Vagina (tissue), 2 donors: ENCODE measurements around the gene MBD5. TPM values are rescaled to one million over a fixed set of nuclear protein-coding genes. Genes with fewer than 3 reads are reported as not detected.

Source experiments
- DNase-seq, 2 donors: peaks; one replicate each; pipeline ENCODE4 v3.0.0-alpha.2; 2017; ENCODE audit errors: extremely low spot score in 2 of 2
- H3K27ac ChIP-seq: fragments of 200-600 bp; sonication (generic); one replicate; pipeline ENCODE4 v1.5.1; 2019
- H3K27me3 ChIP-seq: fragments of 200-600 bp; sonication (generic); one replicate; pipeline ENCODE4 v1.5.1; 2019
- H3K36me3 ChIP-seq, 2 donors: fragments of 200-600 bp; sonication (generic); one replicate each; pipeline ENCODE4 v1.5.1; 2017 to 2019
- H3K4me1 ChIP-seq: fragments of 200-600 bp; sonication (generic); one replicate; pipeline ENCODE4 v1.5.1; 2019
- H3K4me3 ChIP-seq, 2 donors: fragments of 200-600 bp; sonication (generic); 1 replicate in 1 of 2; 2 replicates in 1 of 2; pipeline ENCODE4 v1.5.1; 2016 to 2019
- H3K9me3 ChIP-seq: fragments of 200-600 bp; sonication (generic); one replicate; pipeline ENCODE4 v1.5.1; 2019
- POLR2A ChIP-seq, 2 donors: fragments of 450-650 bp; IDR thresholded peaks; one replicate each; pipeline ENCODE4 v1.6.1; 2017; ENCODE audit warnings: antibody characterized with exemption in 2 of 2, mild to moderate bottlenecking in 2 of 2, moderate library complexity in 2 of 2
- POLR2AphosphoS5 ChIP-seq, 2 donors: sonication (generic); formaldehyde crosslinking; IDR thresholded peaks; one replicate each; pipeline ENCODE4 v1.9.0; 2017; ENCODE audit warnings: antibody characterized with exemption in 2 of 2, mild to moderate bottlenecking in 2 of 2, low read depth in 1 of 2; ENCODE audit not compliant: insufficient read depth in 1 of 2
- intact Hi-C: fragments of 100-400 bp; cut with DNase I; formaldehyde crosslinking; loops from one replicate; pipeline ENCODE4 v1.15.1; 2023
- total RNA-seq: library from RNA; depleted of rRNA; stranded (reverse); fragments of >200 nt; gene quantifications from one replicate; pipeline ENCODE4 v1.2.3, GENCODE V29; 2016
- TF ChIP-seq, protein P1 (sequence below), 3 experiments: fragments of 450-650 bp in 2 of 3; fragments of 200-600 bp in 1 of 3; sonication (generic) in 1 of 3; IDR thresholded peaks; one replicate each; pipeline ENCODE4 v1.5.1; 2017 to 2019; ENCODE audit warnings: antibody characterized with exemption in 3 of 3, mild to moderate bottlenecking in 2 of 3, moderate library complexity in 2 of 3

MBD5 gene
- total RNA-seq, 1 donor from 2014 or later: 32.7 TPM

DNA sequence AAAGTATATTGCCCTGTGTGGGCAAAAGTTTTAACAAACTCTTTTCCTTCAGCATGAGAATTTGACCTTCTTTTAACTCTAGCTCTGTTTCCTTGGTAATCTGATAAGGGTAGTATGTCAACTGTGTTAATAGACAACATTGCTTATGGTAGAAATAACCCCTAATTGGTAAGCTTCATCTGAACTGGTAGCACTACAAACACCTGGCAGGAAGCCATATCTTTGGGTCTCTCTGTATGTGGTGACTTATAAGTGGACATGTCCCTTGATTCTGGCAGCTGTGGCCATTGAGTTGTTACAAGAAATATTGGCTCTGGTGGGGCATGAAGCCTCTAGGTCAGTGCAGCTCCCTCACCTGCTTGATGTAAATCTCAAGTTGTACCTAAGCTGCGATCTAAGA is 46.9 kb downstream of the MBD5 start:
- Histone ChIP-seq H3K9me3 (no peaks in the 10 kb centered on the region), H3K27ac (no peak overlapping the region), H3K4me3 (no peak overlapping the region), H3K27me3 (no peaks in the 10 kb centered on the region), H3K36me3 (no peaks in the 10 kb centered on the region), H3K4me1 (no peaks in the 10 kb centered on the region)
- no peak for DNase-seq
- TF ChIP-seq, protein P1, sequence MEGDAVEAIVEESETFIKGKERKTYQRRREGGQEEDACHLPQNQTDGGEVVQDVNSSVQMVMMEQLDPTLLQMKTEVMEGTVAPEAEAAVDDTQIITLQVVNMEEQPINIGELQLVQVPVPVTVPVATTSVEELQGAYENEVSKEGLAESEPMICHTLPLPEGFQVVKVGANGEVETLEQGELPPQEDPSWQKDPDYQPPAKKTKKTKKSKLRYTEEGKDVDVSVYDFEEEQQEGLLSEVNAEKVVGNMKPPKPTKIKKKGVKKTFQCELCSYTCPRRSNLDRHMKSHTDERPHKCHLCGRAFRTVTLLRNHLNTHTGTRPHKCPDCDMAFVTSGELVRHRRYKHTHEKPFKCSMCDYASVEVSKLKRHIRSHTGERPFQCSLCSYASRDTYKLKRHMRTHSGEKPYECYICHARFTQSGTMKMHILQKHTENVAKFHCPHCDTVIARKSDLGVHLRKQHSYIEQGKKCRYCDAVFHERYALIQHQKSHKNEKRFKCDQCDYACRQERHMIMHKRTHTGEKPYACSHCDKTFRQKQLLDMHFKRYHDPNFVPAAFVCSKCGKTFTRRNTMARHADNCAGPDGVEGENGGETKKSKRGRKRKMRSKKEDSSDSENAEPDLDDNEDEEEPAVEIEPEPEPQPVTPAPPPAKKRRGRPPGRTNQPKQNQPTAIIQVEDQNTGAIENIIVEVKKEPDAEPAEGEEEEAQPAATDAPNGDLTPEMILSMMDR (IDR thresholded peaks at IDR 0.05): no peak
- TF ChIP-seq POLR2A (IDR thresholded peaks at IDR 0.05): no peak
- no peak for TF ChIP-seq POLR2AphosphoS5 (IDR thresholded peaks at IDR 0.05; ENCODE audit: insufficient read depth in 1 of 2, low read depth in 1 of 2)
- intact Hi-C loops: no loop called here

DNA sequence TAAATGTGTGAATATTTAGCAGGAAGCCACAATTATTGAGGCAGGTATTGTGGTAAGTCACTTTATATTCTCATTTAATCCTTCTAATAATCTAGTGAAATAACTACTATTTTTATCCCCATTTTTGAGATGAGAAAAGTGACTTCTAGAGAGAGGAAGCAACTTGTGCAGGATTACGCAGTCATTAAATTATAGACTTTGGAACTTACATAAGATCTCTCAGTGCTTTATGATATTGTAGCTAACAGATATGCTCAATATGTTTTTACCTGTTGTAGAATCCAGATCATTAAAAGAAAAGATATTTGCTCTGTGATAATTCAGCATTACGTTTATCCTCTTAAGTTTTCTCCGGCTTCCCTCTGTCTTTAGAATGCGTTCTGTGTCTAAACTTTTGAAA is 50.5 kb downstream of the MBD5 start:
- no peak for DNase-seq
- Histone ChIP-seq H3K4me1 (no peaks in the 10 kb centered on the region), H3K27me3 (no peaks in the 10 kb centered on the region), H3K9me3 (no peaks in the 10 kb centered on the region), H3K4me3 (no peak overlapping the region), H3K27ac (no peak overlapping the region), H3K36me3 (no peaks in the 10 kb centered on the region)
- intact Hi-C loops: no loop called here
- no peak for TF ChIP-seq POLR2A (IDR thresholded peaks at IDR 0.05)
- TF ChIP-seq POLR2AphosphoS5 (IDR thresholded peaks at IDR 0.05; ENCODE audit: insufficient read depth in 1 of 2, low read depth in 1 of 2): no peak
- TF ChIP-seq, protein P1 (IDR thresholded peaks at IDR 0.05): no peak

DNA sequence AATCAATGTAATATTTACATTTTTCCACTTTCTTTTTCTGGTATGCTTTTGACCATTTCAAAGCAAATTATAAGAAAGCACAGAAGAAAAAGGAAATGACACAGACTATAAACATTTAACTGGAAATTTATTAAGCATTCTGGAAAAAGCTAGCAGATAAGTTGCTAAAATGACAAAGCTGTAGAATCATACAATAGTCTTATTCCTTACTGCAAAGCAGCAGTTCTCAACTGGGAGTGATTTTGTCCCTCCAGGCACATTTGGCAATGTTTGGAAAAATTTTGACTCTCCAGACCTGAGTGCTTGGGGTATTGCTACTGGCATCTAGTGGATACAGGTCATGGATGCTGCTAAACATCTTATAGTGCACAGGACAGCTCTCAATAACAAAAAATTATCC is 75.1 kb downstream of the MBD5 start:
- TF ChIP-seq POLR2AphosphoS5 (IDR thresholded peaks at IDR 0.05; ENCODE audit: insufficient read depth in 1 of 2, low read depth in 1 of 2) (no peak), POLR2A (IDR thresholded peaks at IDR 0.05) (no peak)
- no peaks in the 10 kb centered on the region for H3K4me1 ChIP-seq
- H3K27ac ChIP-seq: no peak overlapping the region
- no peaks in the 10 kb centered on the region for H3K27me3 ChIP-seq
- no peak overlapping the region for H3K4me3 ChIP-seq
- no peaks in the 10 kb centered on the region for H3K36me3 ChIP-seq
- H3K9me3 ChIP-seq: no peaks in the 10 kb centered on the region
- intact Hi-C loops: no loop called here
- DNase-seq: no peak

DNA sequence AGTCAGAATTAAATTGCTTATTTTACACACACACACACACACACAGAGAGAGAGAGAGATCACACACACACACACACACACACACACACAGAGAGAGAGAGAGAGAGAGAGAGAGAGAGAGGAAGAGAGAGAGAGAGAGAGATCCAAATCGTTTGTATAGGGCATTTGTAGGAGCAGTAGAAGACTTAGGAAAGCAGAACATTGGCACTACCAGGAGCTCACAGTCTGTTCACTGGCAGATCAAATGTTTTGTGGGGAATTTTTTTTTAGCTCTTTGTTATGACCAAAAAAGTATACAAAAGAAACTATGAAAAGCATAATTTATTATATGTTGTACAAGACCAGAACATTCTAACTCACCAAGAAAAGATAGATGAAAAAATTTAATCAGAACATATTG is 81.8 kb downstream of the MBD5 start:
- Histone ChIP-seq H3K27me3 (no peaks in the 10 kb centered on the region), H3K27ac (no peak overlapping the region), H3K9me3 (no peaks in the 10 kb centered on the region), H3K4me1 (no peaks in the 10 kb centered on the region), H3K36me3 (no peaks in the 10 kb centered on the region), H3K4me3 (no peak overlapping the region)
- DNase-seq: no peak
- no peak for TF ChIP-seq POLR2AphosphoS5 (IDR thresholded peaks at IDR 0.05; ENCODE audit: insufficient read depth in 1 of 2, low read depth in 1 of 2)
- TF ChIP-seq POLR2A (IDR thresholded peaks at IDR 0.05): no peak
- TF ChIP-seq, protein P1 (IDR thresholded peaks at IDR 0.05): no peak
- intact Hi-C loops: no loop called here

DNA sequence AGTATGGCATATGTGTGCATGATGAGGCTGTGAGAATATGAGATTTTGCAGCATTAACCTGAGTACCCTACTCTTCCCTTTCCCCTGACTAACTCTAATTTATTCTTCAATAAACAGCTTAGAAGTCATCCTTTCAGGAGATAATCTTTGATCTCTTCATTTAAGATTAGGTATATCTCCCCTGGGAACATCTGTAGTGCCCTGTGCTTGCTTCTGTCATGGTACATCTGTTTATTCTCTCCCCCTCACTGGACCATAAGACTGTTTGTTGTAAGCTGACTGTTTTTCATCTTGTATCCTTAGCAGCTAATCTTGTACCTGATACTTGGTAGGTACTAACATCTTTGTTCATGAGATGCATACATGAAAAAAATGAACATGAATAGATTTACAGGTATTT is 83.1 kb downstream of the MBD5 start:
- no peak for DNase-seq
- TF ChIP-seq POLR2A (IDR thresholded peaks at IDR 0.05): no peak
- TF ChIP-seq, protein P1 (IDR thresholded peaks at IDR 0.05): no peak
- no peak for TF ChIP-seq POLR2AphosphoS5 (IDR thresholded peaks at IDR 0.05; ENCODE audit: insufficient read depth in 1 of 2, low read depth in 1 of 2)
- H3K36me3 ChIP-seq: no peaks in the 10 kb centered on the region
- no peaks in the 10 kb centered on the region for H3K4me1 ChIP-seq
- intact Hi-C loops: no loop called here
- no peaks in the 10 kb centered on the region for H3K9me3 ChIP-seq
- no peak overlapping the region for H3K4me3 ChIP-seq
- no peak overlapping the region for H3K27ac ChIP-seq
- no peaks in the 10 kb centered on the region for H3K27me3 ChIP-seq

DNA sequence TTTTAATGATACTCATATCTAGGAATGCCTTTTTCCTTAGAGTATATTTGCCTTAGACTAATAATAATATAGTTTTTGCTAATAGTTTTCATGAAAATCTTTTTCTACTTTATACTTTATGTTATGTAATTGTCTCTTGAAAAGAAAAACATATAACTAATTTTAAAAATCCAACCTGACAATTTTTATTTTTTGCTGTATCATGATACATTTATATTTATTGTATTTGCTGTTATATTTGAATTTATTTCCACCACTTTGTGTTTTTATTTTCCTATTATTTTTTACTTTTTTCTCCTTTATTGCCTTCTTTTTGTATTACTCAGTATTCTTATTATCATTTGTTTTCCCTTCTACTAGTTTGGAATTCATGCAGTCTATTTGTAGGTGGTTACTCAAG is 85.4 kb downstream of the MBD5 start:
- H3K36me3 ChIP-seq: no peaks in the 10 kb centered on the region
- TF ChIP-seq POLR2AphosphoS5 (IDR thresholded peaks at IDR 0.05; ENCODE audit: insufficient read depth in 1 of 2, low read depth in 1 of 2): no peak
- TF ChIP-seq, protein P1 (IDR thresholded peaks at IDR 0.05): no peak
- TF ChIP-seq POLR2A (IDR thresholded peaks at IDR 0.05): no peak

More for the DNA sequence above, 85.4 kb downstream of the MBD5 start:
- DNase-seq: no peak
- no peaks in the 10 kb centered on the region for H3K4me1 ChIP-seq
- H3K9me3 ChIP-seq: no peaks in the 10 kb centered on the region
- H3K27ac ChIP-seq: no peak overlapping the region
- no peaks in the 10 kb centered on the region for H3K27me3 ChIP-seq
- no peak overlapping the region for H3K4me3 ChIP-seq
- intact Hi-C loops: no loop called here
